ENCODE results near the gene UBXN10.

UBXN10 gene

DNA sequence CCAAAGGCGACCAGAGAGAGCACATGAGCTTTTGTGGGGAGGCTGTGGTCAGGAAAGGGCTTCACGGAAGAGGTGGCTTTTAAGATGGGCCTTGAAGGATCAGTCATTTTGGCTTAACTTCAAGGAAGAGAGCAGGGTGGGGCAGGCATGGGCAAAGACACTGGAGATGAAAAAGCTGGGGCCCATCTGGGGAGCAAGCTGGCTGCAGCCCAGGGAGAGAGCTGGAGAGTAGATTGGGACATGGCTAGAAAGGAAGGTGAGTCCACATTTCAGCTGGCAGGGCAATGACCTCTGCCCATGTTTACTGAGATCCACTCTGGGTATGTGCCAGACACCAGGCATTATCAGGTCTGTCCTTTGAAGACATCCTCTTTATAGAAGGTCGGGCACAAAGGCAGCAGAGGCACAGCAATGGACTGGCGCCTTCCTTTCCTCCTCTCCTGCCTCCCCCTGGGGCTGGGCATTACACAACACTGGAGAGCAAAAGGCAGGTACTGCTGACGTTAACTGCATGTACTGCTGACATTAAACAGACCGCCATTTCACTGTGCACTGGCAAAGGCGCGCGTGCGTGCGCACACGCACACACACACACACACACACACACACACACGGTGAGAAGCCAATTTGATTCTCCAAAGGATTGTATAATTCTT, 2.2 kb upstream of the UBXN10 start:
- DNase-seq (ENCODE audit: low spot score) = no peak

DNA sequence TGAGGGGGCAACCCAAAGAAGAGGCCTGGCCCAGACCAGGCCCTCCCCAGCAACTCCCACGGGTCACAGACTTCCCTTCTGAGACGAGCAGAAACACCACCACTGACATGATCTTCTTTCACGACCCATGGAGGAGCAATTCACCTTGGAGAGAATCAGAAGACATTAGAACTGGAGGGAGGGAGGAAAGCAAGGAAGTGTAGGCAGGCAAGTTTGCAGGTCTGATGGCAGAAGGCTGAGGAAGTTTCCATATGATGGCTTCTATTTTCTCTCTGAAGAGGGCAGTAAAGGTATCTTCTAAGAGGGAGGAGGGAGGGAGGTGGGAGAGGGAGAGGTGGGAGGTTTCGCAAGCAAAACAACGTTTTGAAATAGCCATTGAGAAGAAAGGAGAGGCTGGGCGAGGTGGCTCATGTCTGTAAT, 1.4 kb upstream of the UBXN10 start:
- DNase-seq (ENCODE audit: low spot score) = no peak

DNA sequence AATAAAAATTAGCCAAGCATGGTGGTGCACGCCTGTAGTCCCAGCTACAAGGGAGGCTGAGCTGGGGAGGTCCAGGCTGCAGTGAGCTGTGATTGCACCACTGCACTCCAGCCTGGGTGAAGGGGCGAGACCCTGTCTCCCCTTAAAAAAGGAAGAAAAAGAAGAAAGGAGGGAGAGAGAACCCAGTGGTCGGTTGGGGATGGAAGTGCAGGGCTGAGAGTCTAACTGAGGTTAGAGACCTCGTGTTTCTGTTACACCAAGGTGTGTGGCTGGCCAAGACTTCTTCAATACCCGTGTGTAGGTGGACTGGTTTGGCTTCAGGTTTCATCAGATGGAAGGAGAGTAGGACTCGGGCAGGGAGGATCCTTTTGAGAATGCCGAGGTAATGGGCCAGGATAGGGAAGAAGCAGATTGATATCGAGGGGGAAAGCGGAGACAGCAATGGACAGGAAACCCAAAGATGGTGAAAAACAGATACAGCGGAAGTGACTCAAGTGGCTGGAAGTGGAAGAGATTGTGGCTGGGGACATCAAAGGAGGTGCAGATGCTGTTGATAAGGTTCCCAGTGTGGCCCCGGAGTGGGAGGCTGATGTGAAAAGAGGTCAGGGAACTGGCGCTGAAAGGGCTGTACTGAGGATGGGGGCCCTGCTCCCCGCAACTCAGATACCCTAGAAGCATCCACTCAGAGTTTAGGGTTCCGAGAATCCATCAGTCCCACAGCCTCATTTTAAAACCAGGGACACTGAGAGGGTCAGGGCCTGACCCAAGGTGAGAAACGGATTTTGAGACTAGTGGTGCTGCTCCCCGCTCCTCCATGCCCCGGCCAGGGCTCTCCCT, 681 bp upstream of the UBXN10 start:
- no peak for DNase-seq (ENCODE audit: low spot score)

DNA sequence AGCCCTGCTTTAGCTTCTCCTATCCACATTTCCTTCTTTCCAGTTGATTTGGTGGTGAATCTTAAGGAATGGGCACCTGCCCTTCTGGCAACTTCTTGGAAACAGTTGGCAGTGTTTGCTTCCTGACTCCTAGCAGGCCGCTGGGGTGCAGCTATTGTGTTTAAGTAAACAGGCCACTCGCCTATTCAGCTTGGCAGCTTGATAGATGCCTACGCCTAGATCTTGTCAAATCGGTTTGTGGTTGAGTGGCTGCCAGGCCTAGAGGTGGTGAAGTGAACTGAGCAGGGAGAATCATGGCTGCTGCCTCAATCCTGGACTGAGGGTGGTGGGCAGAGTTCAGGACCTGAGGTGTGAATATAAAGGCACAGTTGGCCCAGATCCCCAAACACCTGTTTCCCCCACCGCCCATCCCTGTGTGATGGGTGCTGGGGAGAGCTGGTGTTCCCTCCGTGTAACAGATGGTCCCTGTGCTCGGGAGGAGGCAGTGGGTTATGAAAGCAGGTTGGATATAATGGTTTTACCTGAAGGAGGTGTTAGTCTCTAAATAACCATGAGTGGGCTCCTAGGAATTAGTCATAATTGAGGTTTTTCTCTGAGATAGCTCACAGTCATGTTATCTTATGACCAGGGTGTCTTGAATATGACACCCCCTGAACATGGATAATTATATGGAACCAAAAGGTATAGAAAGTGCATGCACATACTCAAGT, 1.4 kb downstream of the UBXN10 start:
- peak; percentile 3 for DNase-seq (ENCODE audit: low spot score)

DNA sequence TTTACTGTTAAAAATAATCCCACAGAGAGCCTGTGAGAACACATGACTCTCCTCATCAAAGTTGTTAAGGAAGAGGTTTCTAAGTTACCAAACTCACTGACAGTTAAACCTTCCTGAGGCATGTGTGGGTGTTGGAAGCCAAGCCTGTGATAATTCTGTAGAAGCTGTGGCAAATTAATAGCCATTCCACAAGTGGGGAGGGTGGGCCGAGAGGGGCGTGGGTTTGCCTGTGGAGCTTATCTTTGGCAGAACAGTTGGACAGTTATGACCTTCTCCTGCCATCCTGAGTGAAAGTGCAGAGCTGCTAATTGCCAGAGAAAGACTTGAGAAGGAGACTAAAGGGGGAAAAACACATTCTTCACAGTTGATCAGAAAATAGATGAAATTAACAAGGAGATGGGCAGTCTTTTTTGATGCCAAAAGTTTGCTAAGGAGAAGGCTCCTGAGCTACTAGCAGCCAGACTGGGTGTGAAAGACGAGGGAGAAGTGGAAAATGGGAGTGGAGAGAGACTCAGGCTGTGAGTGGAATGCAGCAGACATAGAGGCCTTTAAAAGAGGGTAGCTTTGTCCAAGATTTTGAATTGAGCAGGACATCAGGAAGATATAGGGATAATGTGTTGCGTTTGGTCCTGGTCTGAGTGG, 2.0 kb downstream of the UBXN10 start:
- DNase-seq (ENCODE audit: low spot score) = no peak

DNA sequence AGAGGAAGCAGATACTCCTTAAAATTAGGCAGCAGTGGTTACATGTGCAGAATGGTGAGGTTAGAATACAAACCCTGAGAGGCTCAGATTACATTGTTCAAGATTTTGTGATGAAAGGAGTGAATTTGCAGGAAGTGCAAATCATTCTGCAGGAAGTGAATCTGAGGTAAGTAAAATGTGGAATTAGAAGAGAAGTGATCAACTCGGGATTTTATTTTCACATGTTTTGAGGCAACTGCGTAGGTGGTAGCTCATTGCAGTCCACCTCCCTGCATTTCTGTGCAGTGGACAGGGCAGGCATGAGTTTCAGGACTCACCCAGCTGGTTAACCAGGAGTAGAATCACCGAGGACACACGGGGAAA, 2.5 kb downstream of the UBXN10 start:
- no peak for DNase-seq (ENCODE audit: low spot score)

DNA sequence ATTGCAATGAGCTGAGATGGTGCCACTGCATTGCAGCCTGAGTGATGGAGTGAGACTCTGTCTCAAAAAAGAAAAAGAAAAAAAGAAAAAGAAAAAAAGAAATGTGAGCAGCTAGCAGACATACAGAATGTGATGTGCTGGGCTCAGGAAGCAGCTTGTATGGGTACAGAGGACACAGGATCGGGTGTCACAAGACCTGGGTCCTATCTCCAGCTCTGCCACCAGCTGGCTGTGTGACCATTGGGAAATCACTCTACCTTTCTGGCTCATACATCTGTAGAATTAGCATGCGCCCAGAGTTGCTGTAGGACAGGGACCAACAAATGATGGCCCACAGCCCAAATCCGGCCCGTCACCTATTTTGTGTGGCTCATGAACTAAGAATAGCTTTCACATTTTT, 3.8 kb downstream of the UBXN10 start:
- DNase-seq (ENCODE audit: low spot score) = no peak

DNA sequence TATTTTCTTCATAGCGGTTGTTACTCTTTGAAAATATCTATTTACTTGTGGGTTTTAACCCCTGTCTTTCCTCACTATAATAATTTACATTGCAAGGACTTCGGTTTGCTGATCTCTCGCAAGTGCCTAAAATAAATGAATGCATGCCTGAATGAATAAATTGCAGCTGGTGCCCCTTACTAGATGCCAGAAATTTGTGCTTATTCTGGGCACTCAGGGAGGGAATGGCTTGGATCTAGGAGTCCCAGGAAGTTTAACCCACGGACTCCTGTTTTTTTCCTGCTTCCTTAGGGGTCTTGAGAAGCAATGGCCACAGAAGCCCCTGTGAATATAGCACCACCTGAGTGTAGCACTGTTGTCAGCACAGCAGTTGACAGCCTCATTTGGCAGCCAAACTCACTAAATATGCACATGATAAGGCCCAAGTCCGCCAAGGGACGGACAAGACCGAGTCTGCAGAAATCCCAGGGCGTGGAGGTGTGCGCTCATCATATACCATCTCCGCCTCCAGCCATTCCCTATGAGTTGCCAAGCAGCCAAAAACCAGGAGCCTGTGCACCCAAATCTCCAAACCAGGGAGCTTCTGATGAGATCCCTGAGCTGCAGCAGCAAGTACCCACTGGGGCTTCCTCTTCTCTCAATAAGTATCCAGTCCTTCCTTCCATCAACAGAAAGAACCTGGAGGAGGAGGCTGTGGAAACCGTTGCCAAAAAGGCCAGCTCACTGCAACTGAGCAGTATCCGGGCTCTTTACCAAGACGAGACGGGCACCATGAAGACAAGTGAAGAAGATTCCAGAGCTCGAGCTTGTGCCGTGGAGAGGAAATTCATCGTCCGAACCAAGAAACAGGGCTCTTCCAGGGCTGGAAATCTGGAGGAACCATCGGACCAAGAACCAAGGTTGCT, 4.6 kb downstream of the UBXN10 start:
- DNase-seq (ENCODE audit: low spot score) = no peak

DNA sequence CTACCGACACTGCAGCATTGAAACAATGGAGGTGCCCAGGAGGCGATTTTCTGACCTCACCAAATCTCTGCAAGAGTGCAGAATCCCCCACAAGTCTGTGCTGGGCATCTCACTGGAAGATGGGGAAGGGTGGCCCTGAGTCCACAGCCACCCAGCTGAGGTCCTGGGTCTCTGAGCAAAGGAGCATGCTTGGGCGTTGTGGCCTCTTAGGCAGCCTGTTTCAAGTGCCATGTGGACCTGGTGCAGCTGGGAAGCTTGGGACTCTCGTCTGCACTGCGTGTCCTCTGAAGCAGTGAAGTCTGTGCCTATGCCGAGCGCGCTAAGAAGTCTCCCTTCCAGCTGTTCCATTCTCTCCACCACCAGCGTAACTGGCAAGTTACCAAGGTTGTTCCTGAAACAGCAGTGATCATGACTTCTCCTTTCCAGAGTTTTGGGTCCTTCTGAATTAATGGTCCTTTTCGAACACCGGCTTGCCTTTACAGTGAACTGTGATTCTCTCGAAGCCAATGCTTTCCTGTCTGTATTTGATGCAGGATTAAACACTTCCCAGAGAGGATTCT, 5.5 kb downstream of the UBXN10 start:
- DNase-seq (ENCODE audit: low spot score) = no peak

DNA sequence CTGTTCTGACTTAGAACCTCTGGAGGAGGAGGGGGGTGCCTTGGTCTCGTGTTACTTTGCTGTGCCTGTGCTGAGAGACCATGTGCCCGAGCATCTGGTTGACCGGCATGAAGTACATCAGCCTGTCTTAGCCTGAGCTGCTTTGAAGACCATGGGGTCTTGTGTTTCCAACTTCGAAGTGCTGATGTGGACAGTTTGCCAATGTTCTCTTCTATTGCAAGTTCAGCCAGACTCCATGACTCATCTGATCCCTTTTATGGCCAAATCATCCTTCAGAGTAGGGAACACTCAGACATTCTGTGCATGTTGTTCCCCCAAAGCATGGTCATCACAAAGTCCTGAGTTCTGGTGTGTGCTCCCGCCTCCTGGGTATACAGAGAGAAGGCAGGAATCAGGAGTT, 6.5 kb downstream of the UBXN10 start:
- no peak for DNase-seq (ENCODE audit: low spot score)

DNA sequence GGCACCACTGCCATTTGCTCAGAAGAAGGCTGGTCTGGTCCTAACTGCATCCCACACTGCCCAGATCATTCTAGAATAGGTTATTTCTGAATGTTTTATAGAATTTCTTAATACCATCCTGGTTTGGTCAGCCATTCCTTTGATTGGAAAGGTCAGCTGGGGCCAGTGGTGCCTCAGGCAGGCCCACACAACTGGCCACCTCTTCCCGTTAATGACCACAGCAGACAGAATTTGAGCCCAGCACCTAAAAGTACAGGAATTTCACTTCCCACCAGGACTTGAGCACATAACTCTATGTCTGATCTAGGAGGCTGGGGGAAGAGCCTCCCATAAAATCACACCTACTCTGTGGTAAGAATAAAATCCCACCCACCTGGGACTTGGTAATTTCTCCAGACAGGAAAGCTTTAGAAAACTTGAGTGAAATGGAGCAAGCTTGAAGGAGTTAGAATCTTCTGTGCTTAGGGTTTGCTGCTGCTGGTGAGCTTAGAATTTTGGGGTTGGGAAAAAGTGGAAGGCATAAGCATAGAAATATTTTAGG, 7.0 kb downstream of the UBXN10 start:
- no peak for DNase-seq (ENCODE audit: low spot score)

DNA sequence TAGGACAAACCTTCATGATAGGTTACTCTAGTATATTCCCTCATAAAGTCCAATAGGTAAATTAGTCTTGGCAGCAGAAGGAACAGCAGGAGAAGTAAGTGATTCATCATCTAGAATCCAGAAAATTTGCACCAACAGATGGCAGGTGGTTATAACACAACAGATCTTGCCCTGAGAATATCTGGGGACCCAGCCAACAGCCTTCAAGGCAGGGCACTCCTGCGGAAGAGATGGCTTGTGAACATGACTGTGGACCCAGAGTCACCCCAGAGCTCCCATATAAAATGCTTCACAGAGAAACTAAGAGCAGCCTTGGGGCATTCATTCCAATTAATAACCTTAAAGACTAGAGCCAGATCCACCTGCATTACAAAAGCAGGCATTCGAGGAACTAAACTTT, 8.3 kb downstream of the UBXN10 start:
- no peak for DNase-seq (ENCODE audit: low spot score)

DNA sequence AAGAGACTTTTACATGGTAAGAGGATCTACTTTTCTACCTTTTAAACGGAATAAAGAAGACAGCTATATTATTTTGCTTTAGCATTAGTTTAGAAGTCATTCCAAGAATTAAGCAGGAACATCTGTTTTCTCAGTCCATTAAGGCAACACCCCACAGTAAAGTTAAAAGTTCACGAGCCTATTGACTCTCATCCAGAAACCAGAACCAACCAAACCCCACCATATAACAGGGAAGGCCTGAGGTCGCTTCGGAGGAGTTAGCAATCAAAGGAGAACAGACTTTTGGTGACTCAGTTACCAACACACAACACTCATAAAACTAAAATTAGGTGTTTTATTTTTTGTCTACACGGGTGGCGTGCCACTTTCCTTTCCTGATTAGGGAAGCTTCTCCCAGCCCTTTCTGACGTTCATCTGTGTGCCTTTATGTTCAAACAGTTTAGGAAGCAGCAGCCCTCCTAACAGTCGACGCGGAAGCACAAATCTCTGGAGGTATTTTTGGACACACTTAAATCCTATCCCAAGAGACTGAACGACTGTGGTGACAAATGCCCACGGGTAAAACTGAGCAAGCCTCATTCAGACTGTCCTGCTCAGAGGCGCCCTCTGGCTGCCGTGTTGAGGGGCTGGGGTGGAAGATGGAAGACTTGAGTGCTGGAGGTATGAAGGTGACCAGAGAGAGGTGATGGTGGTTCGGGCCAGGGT, 9.0 kb downstream of the UBXN10 start:
- peak; percentile 56 for DNase-seq (ENCODE audit: low spot score)

DNA sequence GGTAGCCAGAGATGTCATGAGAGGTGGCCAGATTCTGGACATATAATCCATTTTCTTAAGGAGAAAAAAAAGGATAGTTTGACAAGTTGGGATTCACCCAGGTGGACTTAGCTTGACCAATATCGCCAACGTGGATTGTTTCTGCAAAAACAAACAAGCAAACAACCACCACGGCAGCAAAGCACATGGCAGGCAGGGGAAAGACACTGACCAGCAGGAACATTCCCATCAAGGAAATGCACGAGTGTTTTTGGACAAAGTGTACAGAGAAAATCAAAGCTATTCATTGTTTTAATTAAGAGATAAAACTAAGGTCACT, 9.5 kb downstream of the UBXN10 start:
- DNase-seq (ENCODE audit: low spot score) = no peak

DNA sequence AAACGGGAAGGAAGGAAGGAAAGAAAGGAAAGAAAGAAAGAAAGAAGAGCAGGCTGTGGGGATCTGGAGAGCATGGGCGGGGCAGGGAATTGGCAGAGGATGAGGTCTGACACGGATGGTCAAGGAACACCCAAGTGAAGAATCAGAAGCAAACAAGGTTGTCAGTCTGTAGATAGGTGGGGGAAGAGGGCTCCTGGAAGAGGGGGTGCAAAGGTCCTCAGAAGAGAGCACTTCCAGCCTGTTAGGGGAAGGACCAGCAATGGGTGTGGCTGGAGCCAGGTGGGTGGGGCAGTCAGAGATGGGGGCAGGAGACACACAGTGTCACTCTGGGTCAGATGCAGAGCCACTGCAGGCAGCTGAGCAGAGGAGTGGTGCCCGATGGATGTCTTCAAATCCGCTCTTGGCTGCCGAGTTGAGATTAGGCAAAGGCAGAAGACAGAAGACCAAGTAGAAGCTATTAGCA, 11.5 kb downstream of the UBXN10 start:
- no peak for DNase-seq (ENCODE audit: low spot score)

DNA sequence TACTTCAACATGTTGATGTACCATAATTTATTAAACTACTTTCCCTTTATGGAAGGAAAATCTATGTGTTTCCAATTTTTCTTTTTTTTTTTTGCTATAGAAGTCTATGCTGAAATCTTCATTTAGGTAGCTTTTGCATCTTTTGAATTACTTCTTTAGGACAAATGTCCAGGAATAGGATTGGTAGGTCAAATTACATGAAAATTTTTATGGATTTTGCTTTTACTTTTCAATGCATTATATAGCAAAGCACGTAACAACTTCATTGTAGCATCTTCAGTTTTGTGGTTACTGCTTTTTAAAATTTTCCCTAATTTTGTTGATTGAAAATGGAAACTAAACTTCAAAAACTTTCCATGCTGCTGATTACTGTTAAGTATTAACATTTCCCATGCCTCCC, 12.4 kb downstream of the UBXN10 start:
- DNase-seq (ENCODE audit: low spot score) = no peak

DNA sequence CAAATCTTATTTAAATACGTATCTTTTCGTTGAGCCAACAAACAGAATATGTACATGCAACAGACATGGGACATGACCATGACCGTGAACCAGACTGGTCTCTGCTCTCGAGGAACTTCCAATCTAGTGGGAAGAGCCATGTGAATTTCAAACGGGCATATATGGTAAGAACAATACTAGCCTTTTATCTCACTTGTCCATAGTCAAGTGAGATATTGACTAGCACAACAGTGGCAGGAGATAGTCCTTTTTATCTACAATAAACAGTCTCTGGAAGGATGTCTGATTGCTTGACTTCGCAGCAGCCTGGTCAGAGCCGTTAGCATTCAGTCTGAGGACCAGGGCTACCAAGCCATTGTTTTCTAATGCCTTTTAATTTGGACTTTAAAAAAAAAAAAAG, 13.0 kb downstream of the UBXN10 start:
- DNase-seq (ENCODE audit: low spot score) = no peak

DNA sequence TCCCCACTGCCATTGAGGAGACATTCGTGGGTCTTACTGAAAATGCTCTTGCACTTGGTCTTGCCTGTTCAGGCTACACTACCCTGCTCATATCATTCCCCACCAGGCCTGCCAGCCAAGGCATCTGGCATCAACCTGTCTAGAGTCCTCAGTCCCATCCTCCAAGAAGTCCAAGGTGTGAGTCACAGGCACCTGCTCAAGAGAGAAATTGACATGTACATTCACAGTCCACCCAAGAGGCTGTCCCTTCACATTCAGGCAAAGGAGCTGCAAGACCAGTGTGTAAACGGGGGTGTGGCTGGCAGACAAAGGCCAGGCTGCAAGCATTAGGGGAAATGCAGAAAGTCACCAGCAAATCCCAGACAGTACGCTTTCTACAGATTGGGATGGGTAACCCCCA, 13.5 kb downstream of the UBXN10 start:
- DNase-seq (ENCODE audit: low spot score) = peak; percentile 59

DNA sequence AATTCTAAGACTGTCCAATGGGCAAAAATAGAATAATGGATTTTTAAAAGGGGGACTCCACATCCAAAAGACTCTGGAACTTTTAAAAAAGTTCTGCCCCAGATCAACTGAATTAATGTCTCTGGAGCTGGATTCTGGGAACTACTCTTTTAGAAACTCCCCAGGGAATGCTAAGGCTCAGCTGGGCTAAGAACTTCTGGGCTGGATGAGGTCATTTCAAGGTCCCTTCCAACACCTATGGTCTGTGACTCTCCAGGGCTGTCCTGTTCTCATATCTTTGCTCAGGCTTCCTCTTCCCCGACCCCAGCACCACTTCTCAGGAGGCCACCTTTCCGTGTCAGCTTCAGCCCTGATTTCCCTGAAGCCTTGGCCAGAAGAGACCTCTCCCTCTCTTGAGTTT, 13.9 kb downstream of the UBXN10 start:
- no peak for DNase-seq (ENCODE audit: low spot score)

DNA sequence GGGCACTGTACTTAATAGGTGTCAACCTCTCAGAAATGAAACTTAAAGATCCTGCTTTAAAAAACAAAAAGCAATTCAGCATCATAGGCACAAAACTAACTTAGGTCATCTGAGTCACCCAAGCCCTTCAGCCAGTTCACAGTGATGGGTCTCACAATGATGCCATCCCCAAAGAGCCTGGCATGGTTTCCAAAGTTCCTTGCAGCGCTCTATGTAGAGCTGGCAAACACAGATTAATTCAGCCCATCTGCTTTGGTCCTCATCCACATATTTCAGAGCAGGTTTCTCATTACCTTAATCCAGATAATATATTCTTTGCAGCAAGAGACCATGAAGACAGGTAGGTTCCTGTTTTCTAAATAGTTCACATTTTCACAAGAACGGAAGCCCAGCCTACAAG, 15.1 kb downstream of the UBXN10 start:
- no peak for DNase-seq (ENCODE audit: low spot score)
